Hepatocyte (in vitro differentiated cells): ENCODE measurements around the gene C1orf52. TPM values are rescaled to one million over a fixed set of nuclear protein-coding genes. Genes with fewer than 3 reads are reported as not detected.
A peak's percentile ranks its signal among the peaks of the same experiment; 100 is the strongest.

Source experiments
- DNase-seq: peaks from one replicate; pipeline ENCODE4 v3.0.0-alpha.2; 2016; ENCODE audit warnings: low spot score
- H2AFZ ChIP-seq: fragments of 200-600 bp; sonication (generic); 2 replicates; pipeline ENCODE4 v1.6.0; 2016; ENCODE audit warnings: antibody characterized with exemption, mild to moderate bottlenecking
- H3K27ac ChIP-seq: fragments of 200-600 bp; sonication (generic); 2 replicates; pipeline ENCODE4 v1.5.1; 2016; ENCODE audit warnings: mild to moderate bottlenecking
- H3K27me3 ChIP-seq: fragments of 200-600 bp; sonication (generic); 2 replicates; pipeline ENCODE4 v1.6.1; 2016
- H3K36me3 ChIP-seq: fragments of 200-600 bp; sonication (generic); replicated peaks from 2 replicates; pipeline ENCODE4 v1.5.1; 2016; ENCODE audit warnings: low read depth; ENCODE audit not compliant: insufficient read depth
- H3K4me1 ChIP-seq: fragments of 200-600 bp; sonication (generic); 2 replicates; pipeline ENCODE4 v1.5.1; 2016; ENCODE audit warnings: mild to moderate bottlenecking, moderate library complexity; ENCODE audit not compliant: insufficient read depth
- H3K4me2 ChIP-seq: fragments of 200-600 bp; sonication (generic); 2 replicates; pipeline ENCODE4 v1.6.0; 2016
- H3K4me3 ChIP-seq: fragments of 200-600 bp; sonication (generic); 2 replicates; pipeline ENCODE4 v1.5.1; 2016; ENCODE audit warnings: mild to moderate bottlenecking
- H3K79me2 ChIP-seq: fragments of 200-600 bp; sonication (generic); 2 replicates; pipeline ENCODE4 v1.6.0; 2017; ENCODE audit warnings: mild to moderate bottlenecking
- H3K9me2 ChIP-seq: fragments of 200-600 bp; sonication (generic); replicated peaks from 2 replicates; pipeline ENCODE4 v1.6.0; 2017; ENCODE audit warnings: mild to moderate bottlenecking; ENCODE audit not compliant: insufficient read depth
- H3K9me3 ChIP-seq: fragments of 200-600 bp; sonication (generic); 2 replicates; pipeline ENCODE4 v1.5.1; 2016; ENCODE audit warnings: low read depth, mild to moderate bottlenecking
- H4K20me1 ChIP-seq: fragments of 200-600 bp; sonication (generic); 2 replicates; pipeline ENCODE4 v1.6.0; 2016; ENCODE audit warnings: mild to moderate bottlenecking; ENCODE audit not compliant: insufficient read depth, poor library complexity, severe bottlenecking
- EZH2 ChIP-seq: fragments of 200-600 bp; sonication (generic); IDR thresholded peaks from 2 replicates; pipeline ENCODE4 v1.6.1; 2016; ENCODE audit warnings: antibody characterized with exemption, mild to moderate bottlenecking, borderline replicate concordance
- EZH2phosphoT487 ChIP-seq: fragments of 200-600 bp; sonication (generic); IDR thresholded peaks from one replicate; pipeline ENCODE4 v1.6.1; 2018; ENCODE audit warnings: antibody characterized with exemption, mild to moderate bottlenecking, low read depth, moderate library complexity; ENCODE audit not compliant: unreplicated experiment, severe bottlenecking
- WGBS: methylation state at CpG from one replicate; pipeline ENCODE4 v1.1.6; 2016; ENCODE audit warnings: low lambda C conversion rate; ENCODE audit errors: missing lambda C conversion rate; 5-methylcytosine and 5-hydroxymethylcytosine counted together
- polyA plus RNA-seq: library from polyadenylated mRNA; unstranded; fragments of >200 nt; fragmentation: Nextera tagmentation; extraction: Ambion mirVana; gene quantifications from 2 replicates; pipeline ENCODE4 v1.2.1, GENCODE V29; 2016
- total RNA-seq: library from RNA; depleted of rRNA; stranded (reverse); fragments of >200 nt; gene quantifications from 2 replicates; pipeline ENCODE4 v1.2.3, GENCODE V29; 2014
- TF ChIP-seq, protein P1 (sequence below): fragments of 200-600 bp; sonication (generic); IDR thresholded peaks from 2 replicates; pipeline ENCODE4 v1.5.1; 2016; ENCODE audit warnings: antibody characterized with exemption, mild to moderate bottlenecking; ENCODE audit not compliant: poor library complexity

The C1orf52 gene
- total and polyA plus RNA-seq, 2 experiments from 2014 or later = 30.1 to 41.2 TPM

DNA sequence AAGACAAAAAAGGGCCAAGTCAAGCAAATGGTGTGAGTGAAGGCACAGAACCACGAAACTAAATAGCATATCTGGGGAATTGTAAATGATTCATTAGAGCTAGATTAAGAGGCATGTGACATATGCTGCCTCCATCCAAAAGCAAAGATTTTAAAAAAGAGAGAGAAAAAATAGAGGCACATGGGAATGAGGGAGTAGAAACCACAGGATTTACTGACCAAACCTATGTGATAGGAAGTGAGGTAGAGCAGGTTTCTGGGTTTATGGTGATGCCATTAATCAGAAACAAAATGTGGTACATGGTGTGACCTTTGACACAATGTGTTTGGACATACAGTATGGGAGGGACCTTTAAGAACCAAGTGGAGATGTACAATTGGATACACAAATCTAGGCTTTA lies 13.6 kb downstream of the C1orf52 start:
- TF ChIP-seq EZH2phosphoT487 (no peak), EZH2 (no peak)
- TF ChIP-seq, protein P1, sequence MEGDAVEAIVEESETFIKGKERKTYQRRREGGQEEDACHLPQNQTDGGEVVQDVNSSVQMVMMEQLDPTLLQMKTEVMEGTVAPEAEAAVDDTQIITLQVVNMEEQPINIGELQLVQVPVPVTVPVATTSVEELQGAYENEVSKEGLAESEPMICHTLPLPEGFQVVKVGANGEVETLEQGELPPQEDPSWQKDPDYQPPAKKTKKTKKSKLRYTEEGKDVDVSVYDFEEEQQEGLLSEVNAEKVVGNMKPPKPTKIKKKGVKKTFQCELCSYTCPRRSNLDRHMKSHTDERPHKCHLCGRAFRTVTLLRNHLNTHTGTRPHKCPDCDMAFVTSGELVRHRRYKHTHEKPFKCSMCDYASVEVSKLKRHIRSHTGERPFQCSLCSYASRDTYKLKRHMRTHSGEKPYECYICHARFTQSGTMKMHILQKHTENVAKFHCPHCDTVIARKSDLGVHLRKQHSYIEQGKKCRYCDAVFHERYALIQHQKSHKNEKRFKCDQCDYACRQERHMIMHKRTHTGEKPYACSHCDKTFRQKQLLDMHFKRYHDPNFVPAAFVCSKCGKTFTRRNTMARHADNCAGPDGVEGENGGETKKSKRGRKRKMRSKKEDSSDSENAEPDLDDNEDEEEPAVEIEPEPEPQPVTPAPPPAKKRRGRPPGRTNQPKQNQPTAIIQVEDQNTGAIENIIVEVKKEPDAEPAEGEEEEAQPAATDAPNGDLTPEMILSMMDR = no peak
- whole genome bisulfite sequencing = 83% methylated on average over 1 of the region's 1 CpG
- H3K9me3 ChIP-seq = no peaks in the 10 kb centered on the region
- H3K4me1 ChIP-seq = peaks cover 24% of the 10 kb centered on the region
- no peaks in the 10 kb centered on the region for H3K79me2 ChIP-seq
- no peak overlapping the region for H3K4me3 ChIP-seq
- no peak overlapping the region for H2AFZ ChIP-seq
- no peak for DNase-seq
- no peaks in the 10 kb centered on the region for H3K27me3 ChIP-seq
- H4K20me1 ChIP-seq = no peaks in the 10 kb centered on the region
- H3K9me2 ChIP-seq = no peaks in the 10 kb centered on the region
- peak overlapping the region; percentile 90 for H3K27ac ChIP-seq
- H3K4me2 ChIP-seq = no peak overlapping the region
- H3K36me3 ChIP-seq = no peaks in the 10 kb centered on the region

DNA sequence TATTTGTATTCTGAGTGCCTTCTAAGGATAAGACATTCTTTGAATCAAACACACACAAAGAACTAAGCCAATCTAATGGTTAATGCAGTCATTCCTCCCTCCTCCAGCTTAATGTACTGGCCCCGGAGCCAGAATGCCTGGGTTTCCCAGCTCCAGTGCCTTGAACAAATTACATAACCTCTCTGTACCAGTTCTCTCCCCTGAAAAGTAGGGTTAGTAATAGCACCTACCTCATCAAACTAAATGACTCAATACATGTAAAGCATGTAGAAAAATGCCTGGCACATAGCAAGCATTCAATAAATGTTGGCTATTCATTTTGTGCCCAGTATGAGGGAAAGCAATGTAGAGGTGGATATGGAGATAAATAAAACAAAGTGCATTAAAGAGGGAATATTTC lies 14.0 kb downstream of the C1orf52 start:
- Histone ChIP-seq H3K4me1 (peaks cover 28% of the 10 kb centered on the region), H3K27ac (peak overlapping the region; percentile 90), H3K36me3 (no peaks in the 10 kb centered on the region), H4K20me1 (no peaks in the 10 kb centered on the region), H3K9me3 (no peaks in the 10 kb centered on the region), H3K4me2 (no peak overlapping the region), H2AFZ (no peak overlapping the region), H3K4me3 (no peak overlapping the region), H3K27me3 (no peaks in the 10 kb centered on the region), H3K9me2 (no peaks in the 10 kb centered on the region), H3K79me2 (no peaks in the 10 kb centered on the region)
- no peak for TF ChIP-seq EZH2phosphoT487
- no peak for TF ChIP-seq EZH2
- 20% methylated on average over 1 of the region's 1 CpG for WGBS
- DNase-seq = no peak

DNA sequence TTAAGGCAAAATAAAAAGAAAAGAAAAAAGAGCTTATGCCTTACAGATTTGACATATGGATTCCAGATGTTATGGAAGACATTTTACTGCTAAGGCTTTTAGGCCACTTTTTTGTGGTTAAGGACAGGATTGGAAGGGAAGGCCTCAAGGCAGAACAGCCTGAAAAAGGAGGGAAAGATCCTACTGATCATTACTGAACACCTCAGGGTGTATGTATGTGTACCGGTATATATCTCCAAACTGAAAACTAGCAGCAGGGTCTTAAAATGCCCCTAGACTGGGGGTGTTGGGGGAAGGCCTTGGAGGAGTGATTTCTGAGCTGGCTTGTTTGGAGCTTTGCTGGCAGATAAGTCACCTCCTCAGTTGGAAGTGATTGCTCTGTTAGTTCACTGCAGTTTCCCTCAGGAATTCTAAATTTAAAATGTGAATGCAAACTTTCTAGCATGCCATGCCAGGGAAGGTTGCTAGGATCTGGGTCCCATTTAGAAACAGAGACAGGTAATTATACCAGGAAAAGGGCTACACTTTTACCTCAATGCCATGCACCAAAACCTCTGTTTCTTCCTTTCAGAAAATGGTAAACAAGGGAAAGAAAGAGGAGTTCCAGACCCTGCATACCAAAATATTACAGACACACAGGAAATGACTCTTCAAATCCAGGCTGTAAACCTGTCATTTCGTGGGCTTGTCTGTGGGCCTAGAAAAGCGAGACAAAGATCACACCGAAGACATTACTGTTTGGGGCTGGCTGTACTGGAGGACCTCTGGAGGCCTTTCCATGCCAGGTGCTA lies 15.0 kb downstream of the C1orf52 start:
- H3K9me2 ChIP-seq = no peaks in the 10 kb centered on the region
- TF ChIP-seq, protein P1 = no peak
- TF ChIP-seq EZH2 (no peak), EZH2phosphoT487 (no peak)
- H3K4me2 ChIP-seq = peak overlapping the region; percentile 17
- H2AFZ ChIP-seq = peak overlapping the region; percentile 14
- 28% methylated on average over 4 of the region's 4 CpGs for WGBS
- DNase-seq = peak; percentile 30
- peaks cover 28% of the 10 kb centered on the region for H3K4me1 ChIP-seq
- H3K9me3 ChIP-seq = no peaks in the 10 kb centered on the region
- H3K27me3 ChIP-seq = no peaks in the 10 kb centered on the region
- H3K4me3 ChIP-seq = no peak overlapping the region
- H3K36me3 ChIP-seq = no peaks in the 10 kb centered on the region
- H4K20me1 ChIP-seq = no peaks in the 10 kb centered on the region
- peak overlapping the region; percentile 90 for H3K27ac ChIP-seq
- H3K79me2 ChIP-seq = no peaks in the 10 kb centered on the region

DNA sequence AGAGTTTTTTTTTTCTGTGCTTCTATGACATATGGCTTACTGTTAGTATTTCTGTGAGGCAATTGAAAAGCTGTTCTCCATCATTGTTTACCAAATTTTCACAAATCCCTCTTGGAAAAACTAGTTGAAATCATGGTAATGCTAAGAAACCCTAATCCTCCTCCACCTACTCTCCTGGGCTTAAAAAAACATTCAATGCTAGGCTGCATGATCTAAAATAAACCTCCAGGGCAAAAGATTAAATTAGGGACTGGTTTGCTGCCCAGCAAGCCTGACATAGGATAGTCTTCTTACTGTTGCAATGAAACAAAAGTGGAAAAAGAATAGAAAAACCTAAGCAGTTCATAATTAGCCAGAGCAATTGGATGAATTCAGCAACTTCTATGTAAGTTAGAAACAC lies 16.1 kb downstream of the C1orf52 start:
- no peaks in the 10 kb centered on the region for H3K79me2 ChIP-seq
- H3K9me2 ChIP-seq = no peaks in the 10 kb centered on the region
- peaks cover 28% of the 10 kb centered on the region for H3K4me1 ChIP-seq
- H2AFZ ChIP-seq = no peak overlapping the region
- H3K36me3 ChIP-seq = no peaks in the 10 kb centered on the region
- DNase-seq = no peak
- no peak overlapping the region for H3K4me2 ChIP-seq
- peak overlapping the region; percentile 90 for H3K27ac ChIP-seq
- no peaks in the 10 kb centered on the region for H3K9me3 ChIP-seq
- H4K20me1 ChIP-seq = no peaks in the 10 kb centered on the region
- no peaks in the 10 kb centered on the region for H3K27me3 ChIP-seq
- no peak overlapping the region for H3K4me3 ChIP-seq
- TF ChIP-seq, protein P1 = no peak
- no peak for TF ChIP-seq EZH2phosphoT487
- TF ChIP-seq EZH2 = no peak
